ENCODE data around the gene PPP6R2.

- TF ChIP-seq TEAD4 (IDR thresholded peaks at IDR 0.05; ENCODE audit: low read length) (no peak), TEAD4 (CRISPR knock-in tag; IDR thresholded peaks at IDR 0.05; ENCODE audit: borderline replicate concordance) (no peak), ZNF512 (tag; IDR thresholded peaks at IDR 0.05) (no peak), SP1 (CRISPR knock-in tag; IDR thresholded peaks at IDR 0.05) (no peak), ZNF239 (CRISPR knock-in tag; IDR thresholded peaks at IDR 0.05) (no peak), BCLAF1 (IDR thresholded peaks at IDR 0.05; ENCODE audit: borderline replicate concordance in 1 of 2, control insufficient read depth in 1 of 2, low read depth in 2 of 2, low read length in 1 of 2) (no peak)
- TF ChIP-seq, protein P1, sequence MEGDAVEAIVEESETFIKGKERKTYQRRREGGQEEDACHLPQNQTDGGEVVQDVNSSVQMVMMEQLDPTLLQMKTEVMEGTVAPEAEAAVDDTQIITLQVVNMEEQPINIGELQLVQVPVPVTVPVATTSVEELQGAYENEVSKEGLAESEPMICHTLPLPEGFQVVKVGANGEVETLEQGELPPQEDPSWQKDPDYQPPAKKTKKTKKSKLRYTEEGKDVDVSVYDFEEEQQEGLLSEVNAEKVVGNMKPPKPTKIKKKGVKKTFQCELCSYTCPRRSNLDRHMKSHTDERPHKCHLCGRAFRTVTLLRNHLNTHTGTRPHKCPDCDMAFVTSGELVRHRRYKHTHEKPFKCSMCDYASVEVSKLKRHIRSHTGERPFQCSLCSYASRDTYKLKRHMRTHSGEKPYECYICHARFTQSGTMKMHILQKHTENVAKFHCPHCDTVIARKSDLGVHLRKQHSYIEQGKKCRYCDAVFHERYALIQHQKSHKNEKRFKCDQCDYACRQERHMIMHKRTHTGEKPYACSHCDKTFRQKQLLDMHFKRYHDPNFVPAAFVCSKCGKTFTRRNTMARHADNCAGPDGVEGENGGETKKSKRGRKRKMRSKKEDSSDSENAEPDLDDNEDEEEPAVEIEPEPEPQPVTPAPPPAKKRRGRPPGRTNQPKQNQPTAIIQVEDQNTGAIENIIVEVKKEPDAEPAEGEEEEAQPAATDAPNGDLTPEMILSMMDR (IDR thresholded peaks at IDR 0.05 in 2 of 3, conservative IDR thresholded peaks at IDR 0.05 in 1 of 3; ENCODE audit: insufficient read depth in 2 of 3, low read depth in 1 of 3, low read length in 3 of 3), result no peak
Measured at GRCh38 chr22:50477923-50478322, 134.8 kb downstream of the PPP6R2 start.
